Activated naive CD4-positive, alpha-beta T cell treated with anti-CD3 and anti-CD28 coated beads, Interleukin-2, amount 50 U/mL, for 24 hours (primary cell): ENCODE results near the gene EVA1A.

ENCODE experiments used
- H3K27ac Mint-ChIP-seq: one replicate; pipeline ENCODE4 v1.8.0; 2021; ENCODE audit warnings: mild to moderate bottlenecking, mixed read lengths
- H3K27me3 Mint-ChIP-seq: one replicate; pipeline ENCODE4 v1.8.0; 2021; ENCODE audit warnings: mixed read lengths
- H3K36me3 Mint-ChIP-seq: one replicate; pipeline ENCODE4 v1.8.0; 2021; ENCODE audit warnings: mixed read lengths
- H3K4me1 Mint-ChIP-seq: one replicate; pipeline ENCODE4 v1.8.0; 2021; ENCODE audit warnings: mixed read lengths
- H3K4me3 Mint-ChIP-seq: one replicate; pipeline ENCODE4 v1.8.0; 2021; ENCODE audit warnings: mild to moderate bottlenecking, mixed read lengths
- H3K9me3 Mint-ChIP-seq: one replicate; pipeline ENCODE4 v1.8.0; 2021; ENCODE audit warnings: mixed read lengths

Gene EVA1A

GRCh38 chr2:75571730-75572430, 11.1 kb upstream of the EVA1A start:
- Mint-ChIP-seq H3K4me1 (no peaks in the 10 kb centered on the region), H3K9me3 (peaks cover 7% of the 10 kb centered on the region), H3K27me3 (peaks cover 19% of the 10 kb centered on the region), H3K36me3 (peaks cover 3% of the 10 kb centered on the region), H3K27ac (no peak overlapping the region), H3K4me3 (no peak overlapping the region)

GRCh38 chr2:75570948-75571729, 10.4 kb upstream of the EVA1A start:
- no peaks in the 10 kb centered on the region for H3K4me1 Mint-ChIP-seq
- H3K9me3 Mint-ChIP-seq, result peaks cover 7% of the 10 kb centered on the region
- peaks cover 15% of the 10 kb centered on the region for H3K27me3 Mint-ChIP-seq

GRCh38 chr2:75570024-75570947, 9.5 kb upstream of the EVA1A start:
- Mint-ChIP-seq H3K9me3 (peaks cover 2% of the 10 kb centered on the region), H3K27ac (no peak overlapping the region), H3K4me3 (no peak overlapping the region), H3K36me3 (no peaks in the 10 kb centered on the region), H3K4me1 (no peaks in the 10 kb centered on the region), H3K27me3 (peaks cover 14% of the 10 kb centered on the region)

More at GRCh38 chr2:75570948-75571729, 10.4 kb upstream of the EVA1A start:
- Mint-ChIP-seq H3K27ac (no peak overlapping the region), H3K36me3 (peaks cover 3% of the 10 kb centered on the region), H3K4me3 (no peak overlapping the region)

GRCh38 chr2:75569546-75569945, 8.8 kb upstream of the EVA1A start:
- Mint-ChIP-seq H3K4me1 (no peaks in the 10 kb centered on the region), H3K27ac (no peak overlapping the region), H3K9me3 (no peaks in the 10 kb centered on the region), H3K27me3 (peaks cover 17% of the 10 kb centered on the region), H3K36me3 (no peaks in the 10 kb centered on the region), H3K4me3 (no peak overlapping the region)

- no peaks in the 10 kb centered on the region for H3K9me3 Mint-ChIP-seq
- H3K4me1 Mint-ChIP-seq, result no peaks in the 10 kb centered on the region
- H3K27me3 Mint-ChIP-seq, result peaks cover 22% of the 10 kb centered on the region
- H3K36me3 Mint-ChIP-seq, result no peaks in the 10 kb centered on the region
- no peak overlapping the region for H3K27ac Mint-ChIP-seq
- no peak overlapping the region for H3K4me3 Mint-ChIP-seq
Measured at GRCh38 chr2:75568174-75568573, 7.4 kb upstream of the EVA1A start.

GRCh38 chr2:75565472-75566462, 5.0 kb upstream of the EVA1A start:
- no peaks in the 10 kb centered on the region for H3K36me3 Mint-ChIP-seq
- peaks cover 27% of the 10 kb centered on the region for H3K27me3 Mint-ChIP-seq
- peaks cover 7% of the 10 kb centered on the region for H3K4me1 Mint-ChIP-seq

GRCh38 chr2:75564713-75565359, 4.1 kb upstream of the EVA1A start:
- Mint-ChIP-seq H3K36me3 (no peaks in the 10 kb centered on the region), H3K4me1 (peaks cover 12% of the 10 kb centered on the region), H3K4me3 (no peak overlapping the region), H3K27me3 (peaks cover 32% of the 10 kb centered on the region), H3K9me3 (no peaks in the 10 kb centered on the region), H3K27ac (no peak overlapping the region)

More at GRCh38 chr2:75565472-75566462, 5.0 kb upstream of the EVA1A start:
- no peak overlapping the region for H3K27ac Mint-ChIP-seq
- H3K4me3 Mint-ChIP-seq, result no peak overlapping the region
- no peaks in the 10 kb centered on the region for H3K9me3 Mint-ChIP-seq

- Mint-ChIP-seq H3K9me3 (no peaks in the 10 kb centered on the region), H3K36me3 (no peaks in the 10 kb centered on the region), H3K27me3 (peaks cover 33% of the 10 kb centered on the region), H3K4me1 (peaks cover 13% of the 10 kb centered on the region), H3K27ac (no peak overlapping the region), H3K4me3 (no peak overlapping the region)
Measured at GRCh38 chr2:75564026-75564688, 3.4 kb upstream of the EVA1A start.

- peaks cover 13% of the 10 kb centered on the region for H3K4me1 Mint-ChIP-seq
- H3K4me3 Mint-ChIP-seq, result no peak overlapping the region
- H3K36me3 Mint-ChIP-seq, result no peaks in the 10 kb centered on the region
- H3K27ac Mint-ChIP-seq, result no peak overlapping the region
- peaks cover 36% of the 10 kb centered on the region for H3K27me3 Mint-ChIP-seq
- H3K9me3 Mint-ChIP-seq, result no peaks in the 10 kb centered on the region
Measured at GRCh38 chr2:75563591-75563990, 2.9 kb upstream of the EVA1A start.

- Mint-ChIP-seq H3K4me3 (no peak overlapping the region), H3K36me3 (no peaks in the 10 kb centered on the region), H3K27me3 (peaks cover 41% of the 10 kb centered on the region)
Measured at GRCh38 chr2:75562513-75562864, 1.8 kb upstream of the EVA1A start.

GRCh38 chr2:75561566-75562512, 1.1 kb upstream of the EVA1A start:
- Mint-ChIP-seq H3K4me1 (peaks cover 13% of the 10 kb centered on the region), H3K36me3 (no peaks in the 10 kb centered on the region), H3K27me3 (peaks cover 40% of the 10 kb centered on the region), H3K9me3 (no peaks in the 10 kb centered on the region), H3K27ac (no peak overlapping the region), H3K4me3 (peak overlapping the region; percentile 77)

More at GRCh38 chr2:75562513-75562864, 1.8 kb upstream of the EVA1A start:
- Mint-ChIP-seq H3K4me1 (peaks cover 13% of the 10 kb centered on the region), H3K27ac (no peak overlapping the region), H3K9me3 (no peaks in the 10 kb centered on the region)

- Mint-ChIP-seq H3K4me1 (peaks cover 13% of the 10 kb centered on the region), H3K4me3 (peak overlapping the region; percentile 78), H3K27ac (no peak overlapping the region), H3K27me3 (peaks cover 41% of the 10 kb centered on the region), H3K36me3 (no peaks in the 10 kb centered on the region), H3K9me3 (no peaks in the 10 kb centered on the region)
Measured at GRCh38 chr2:75560022-75560767, 544 bp downstream of the EVA1A start.
